HepG2 (cell line): Measurements from ENCODE around the gene SLC35D2. TPM values are rescaled to one million over a fixed set of nuclear protein-coding genes. Genes with fewer than 3 reads are reported as not detected.

Source experiments
- DPF2 ChIP-seq: sonication (generic); formaldehyde crosslinking; IDR thresholded peaks from 2 replicates; pipeline ENCODE4 v1.4.0; 2020; ENCODE audit warnings: mild to moderate bottlenecking, low read depth, missing genetic modification reagents, borderline replicate concordance
- E2F1 ChIP-seq: sonication (generic); formaldehyde crosslinking; IDR thresholded peaks from 2 replicates; pipeline ENCODE4 v1.5.0; 2020; ENCODE audit warnings: missing genetic modification reagents
- HMGXB3 ChIP-seq: sonication (generic); formaldehyde crosslinking; IDR thresholded peaks from 2 replicates; pipeline ENCODE4 v1.4.0; 2020; ENCODE audit warnings: missing genetic modification reagents, borderline replicate concordance
- NFKBIZ ChIP-seq: IDR thresholded peaks from 2 replicates; pipeline ENCODE4 v1.6.1; 2018; ENCODE audit warnings: missing genetic modification reagents, missing compliant biosample characterization
- PAWR ChIP-seq: sonication (generic); formaldehyde crosslinking; IDR thresholded peaks from 2 replicates; pipeline ENCODE4 v1.4.0; 2020; ENCODE audit warnings: missing genetic modification reagents, mild to moderate bottlenecking, borderline replicate concordance
- REST ChIP-seq, 2 experiments: IDR thresholded peaks; 2 replicates each; pipeline ENCODE4 v1.6.1; 2011 to 2012; ENCODE audit warnings: low read length in 2 of 2, borderline replicate concordance in 1 of 2, low read depth in 1 of 2, mild to moderate bottlenecking in 1 of 2, moderate library complexity in 1 of 2
- RFX3 ChIP-seq: IDR thresholded peaks from 2 replicates; pipeline ENCODE4 v1.6.1; 2016; ENCODE audit warnings: missing biosample characterization, missing genetic modification reagents
- RFXAP ChIP-seq: sonication (generic); formaldehyde crosslinking; IDR thresholded peaks from 2 replicates; pipeline ENCODE4 v1.4.0; 2020; ENCODE audit warnings: missing genetic modification reagents, borderline replicate concordance
- ZNF746 ChIP-seq: sonication (generic); formaldehyde crosslinking; IDR thresholded peaks from 2 replicates; pipeline ENCODE4 v1.8.0; 2022; ENCODE audit warnings: mild to moderate bottlenecking, missing genetic modification reagents
- polyA plus RNA-seq, 8 experiments: library from polyadenylated mRNA; depleted of rRNA in 3 of 8; stranded (reverse) in 7 of 8; unstranded in 1 of 8; fragments of >200 nt; fragmentation: Illumina TruSeq in 4 of 8; extraction: Trizol in 4 of 8; gene quantifications; 2 replicates each; pipeline versions ENCODE4 v1.2.1 to v1.2.3, GENCODE V29; 2011 to 2016; ENCODE audit warnings: low read depth in 4 of 8, missing spikeins in 1 of 8, mixed read lengths in 1 of 8; ENCODE audit not compliant: insufficient read depth in 1 of 8
- total RNA-seq, 5 experiments: library from RNA; depleted of rRNA; stranded (reverse); fragments of >200 nt; fragmentation: Illumina TruSeq; extraction: Trizol; gene quantifications; 2 replicates each; pipeline ENCODE4 v1.2.3, GENCODE V29; 2016; ENCODE audit warnings: low read depth in 1 of 5
- TF ChIP-seq, protein P1 (sequence below), 2 experiments: sonication (generic) in 1 of 2; formaldehyde crosslinking in 1 of 2; IDR thresholded peaks; 2 replicates each; pipeline versions ENCODE4 v1.4.0 to v1.6.1; 2018 to 2020; ENCODE audit warnings: missing genetic modification reagents in 2 of 2, borderline replicate concordance in 1 of 2, low read depth in 1 of 2, mild to moderate bottlenecking in 1 of 2, missing biosample characterization in 1 of 2
- TF ChIP-seq, protein P2 (sequence below): sonication (generic); formaldehyde crosslinking; IDR thresholded peaks from 2 replicates; pipeline ENCODE4 v1.8.1; 2023; ENCODE audit warnings: missing genetic modification reagents, inconsistent platforms, borderline replicate concordance
- TF ChIP-seq, protein P3 (sequence below): sonication (generic); formaldehyde crosslinking; IDR thresholded peaks from 2 replicates; pipeline ENCODE4 v1.4.0; 2020; ENCODE audit warnings: missing genetic modification reagents

The SLC35D2 gene
- total and polyA plus RNA-seq, 2 of the 13 experiments (the other 11 are each of a cell fraction or from before 2014, with no cell fraction given): 96.2 to 103 TPM

GRCh38 chr9:96420468-96421219 lies 37.1 kb upstream of the SLC35D2 start (continued):
- TF ChIP-seq E2F1 (no peak), DPF2 (CRISPR knock-in tag) (peak; percentile 82; the same call in 1 of the 2 replicates), RFXAP (0 out of 2 replicates have a peak, but pooled peaks have one; percentile 64), REST (IDR thresholded peaks at IDR 0.05; ENCODE audit: borderline replicate concordance in 1 of 2, low read depth in 1 of 2, low read length in 2 of 2) (0 out of 4 replicates have a peak, but pooled peaks of 1 of the 2 experiments have one; percentile 9), HMGXB3 (0 out of 2 replicates have a peak, but pooled peaks have one; percentile 48), PAWR (CRISPR knock-in tag) (no peak), RFX3 (peak; percentile 79), ZNF746 (no peak), NFKBIZ (CRISPR knock-in tag) (no peak)
- TF ChIP-seq, protein P1, sequence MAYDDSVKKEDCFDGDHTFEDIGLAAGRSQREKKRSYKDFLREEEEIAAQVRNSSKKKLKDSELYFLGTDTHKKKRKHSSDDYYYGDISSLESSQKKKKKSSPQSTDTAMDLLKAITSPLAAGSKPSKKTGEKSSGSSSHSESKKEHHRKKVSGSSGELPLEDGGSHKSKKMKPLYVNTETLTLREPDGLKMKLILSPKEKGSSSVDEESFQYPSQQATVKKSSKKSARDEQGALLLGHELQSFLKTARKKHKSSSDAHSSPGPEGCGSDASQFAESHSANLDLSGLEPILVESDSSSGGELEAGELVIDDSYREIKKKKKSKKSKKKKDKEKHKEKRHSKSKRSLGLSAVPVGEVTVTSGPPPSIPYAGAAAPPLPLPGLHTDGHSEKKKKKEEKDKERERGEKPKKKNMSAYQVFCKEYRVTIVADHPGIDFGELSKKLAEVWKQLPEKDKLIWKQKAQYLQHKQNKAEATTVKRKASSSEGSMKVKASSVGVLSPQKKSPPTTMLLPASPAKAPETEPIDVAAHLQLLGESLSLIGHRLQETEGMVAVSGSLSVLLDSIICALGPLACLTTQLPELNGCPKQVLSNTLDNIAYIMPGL (CRISPR knock-in tag; IDR thresholded peaks at IDR 0.05; ENCODE audit: borderline replicate concordance in 1 of 2, low read depth in 1 of 2): peak in 1 of 2 experiments; percentile 23; a peak in 2 of 4 replicates
- TF ChIP-seq, protein P2, sequence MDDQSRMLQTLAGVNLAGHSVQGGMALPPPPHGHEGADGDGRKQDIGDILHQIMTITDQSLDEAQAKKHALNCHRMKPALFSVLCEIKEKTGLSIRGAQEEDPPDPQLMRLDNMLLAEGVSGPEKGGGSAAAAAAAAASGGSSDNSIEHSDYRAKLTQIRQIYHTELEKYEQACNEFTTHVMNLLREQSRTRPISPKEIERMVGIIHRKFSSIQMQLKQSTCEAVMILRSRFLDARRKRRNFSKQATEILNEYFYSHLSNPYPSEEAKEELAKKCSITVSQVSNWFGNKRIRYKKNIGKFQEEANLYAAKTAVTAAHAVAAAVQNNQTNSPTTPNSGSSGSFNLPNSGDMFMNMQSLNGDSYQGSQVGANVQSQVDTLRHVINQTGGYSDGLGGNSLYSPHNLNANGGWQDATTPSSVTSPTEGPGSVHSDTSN (CRISPR knock-in tag): no peak
- TF ChIP-seq, protein P3, sequence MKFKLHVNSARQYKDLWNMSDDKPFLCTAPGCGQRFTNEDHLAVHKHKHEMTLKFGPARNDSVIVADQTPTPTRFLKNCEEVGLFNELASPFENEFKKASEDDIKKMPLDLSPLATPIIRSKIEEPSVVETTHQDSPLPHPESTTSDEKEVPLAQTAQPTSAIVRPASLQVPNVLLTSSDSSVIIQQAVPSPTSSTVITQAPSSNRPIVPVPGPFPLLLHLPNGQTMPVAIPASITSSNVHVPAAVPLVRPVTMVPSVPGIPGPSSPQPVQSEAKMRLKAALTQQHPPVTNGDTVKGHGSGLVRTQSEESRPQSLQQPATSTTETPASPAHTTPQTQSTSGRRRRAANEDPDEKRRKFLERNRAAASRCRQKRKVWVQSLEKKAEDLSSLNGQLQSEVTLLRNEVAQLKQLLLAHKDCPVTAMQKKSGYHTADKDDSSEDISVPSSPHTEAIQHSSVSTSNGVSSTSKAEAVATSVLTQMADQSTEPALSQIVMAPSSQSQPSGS (CRISPR knock-in tag): peak; percentile 95
